ENCODE results near the gene ASCL1. TPM values are rescaled to one million over a fixed set of nuclear protein-coding genes. Genes with fewer than 3 reads are reported as not detected.

Gene ASCL1
- total and polyA plus RNA-seq, 10 of the 15 experiments (the other 5 are each of a cell fraction or from before 2014, with no cell fraction given): 10.6 to 61.1 (median 20.5) TPM

DNA sequence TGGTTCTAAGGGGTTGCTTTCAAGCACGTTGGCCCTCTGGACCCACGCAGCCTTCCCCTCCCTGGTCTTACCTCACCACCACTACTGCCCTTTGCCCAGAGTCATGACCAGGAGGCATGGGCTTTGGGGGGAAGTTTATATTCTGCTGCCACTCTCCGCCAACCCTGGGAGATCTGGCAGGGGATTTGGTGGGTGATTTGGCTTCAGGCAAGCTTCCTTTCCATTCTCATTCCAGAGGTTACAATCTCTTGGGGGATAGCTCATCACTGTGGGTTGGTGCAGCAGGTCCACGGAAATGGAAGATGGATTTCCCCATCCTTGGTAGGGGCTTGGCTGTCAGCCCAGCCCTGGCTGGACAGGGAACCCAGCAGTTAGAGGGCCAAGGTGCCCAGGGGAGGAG lies 46.7 kb upstream of the ASCL1 start:
- ChIA-PET POLR2A (no interaction called here), RAD21 (ENCODE audit: unreplicated experiment) (interaction anchor here (2.4 kb wide), 1 partner anchor 38 kb away, joined by 6 read pairs; no protein-coding TSS in a partner anchor), SMC1A (ENCODE audit: uncharacterized antibody, unreplicated experiment) (interaction anchor here (0.9 to 3.3 kb wide), 3 partner anchors 9 to 32 kb away, joined by 3 to 34 read pairs (median 5); no protein-coding TSS in a partner anchor), CTCF (interaction anchor here (1.0 kb wide), 1 partner anchor 27 kb away, joined by 3 read pairs; no protein-coding TSS in a partner anchor)
- ATAC-seq: no peak
- Histone ChIP-seq H3K4me2 (ENCODE audit: control insufficient read depth, insufficient read depth) (no peak overlapping the region), H3K27me3 (replicated peaks in 1 of 2; ENCODE audit: control insufficient read depth in 2 of 2, insufficient read depth in 2 of 2, low read length in 1 of 2) (no peaks in the 10 kb centered on the region), H3K9me3 (replicated peaks; ENCODE audit: control insufficient read depth, insufficient read depth, low read length) (no peaks in the 10 kb centered on the region), H3K9ac (ENCODE audit: control insufficient read depth, insufficient read depth, low read length) (no peak overlapping the region), H4K20me1 (ENCODE audit: control insufficient read depth, insufficient read depth) (no peaks in the 10 kb centered on the region), H3K4me3 (no peak overlapping the region), H2AFZ (ENCODE audit: control insufficient read depth, low read depth, low read length) (no peak overlapping the region), H3K27ac (ENCODE audit: control insufficient read depth, insufficient read depth) (no peak overlapping the region), H3K4me1 (ENCODE audit: control insufficient read depth, insufficient read depth, low read length) (no peaks in the 10 kb centered on the region), H3K79me2 (ENCODE audit: control insufficient read depth, insufficient read depth, low read length) (no peaks in the 10 kb centered on the region), H3K36me3 (ENCODE audit: control insufficient read depth in 2 of 2, insufficient read depth in 2 of 2, low read length in 1 of 2) (no peaks in the 10 kb centered on the region)
- in situ Hi-C loops (cut with MboI): no loop called here
- no peak for DNase-seq (ENCODE audit: low read depth, low spot score)
- no TSS peak for BruUV-seq (replicated peaks)
- intact Hi-C loops (cut with micrococcal nuclease; ENCODE audit: unreplicated experiment): no loop called here
- WGBS (ENCODE audit: insufficient coverage, insufficient replicate concordance, low lambda C conversion rate, missing lambda C conversion rate): 46% methylated on average over 4 of the region's 4 CpGs
- TF ChIP-seq NR2C2 (IDR thresholded peaks at IDR 0.05; ENCODE audit: borderline replicate concordance, control insufficient read depth, insufficient read length, low read depth): no peak
- no peak for TF ChIP-seq NFXL1 (IDR thresholded peaks at IDR 0.05; ENCODE audit: borderline replicate concordance)
- TF ChIP-seq, protein P1, sequence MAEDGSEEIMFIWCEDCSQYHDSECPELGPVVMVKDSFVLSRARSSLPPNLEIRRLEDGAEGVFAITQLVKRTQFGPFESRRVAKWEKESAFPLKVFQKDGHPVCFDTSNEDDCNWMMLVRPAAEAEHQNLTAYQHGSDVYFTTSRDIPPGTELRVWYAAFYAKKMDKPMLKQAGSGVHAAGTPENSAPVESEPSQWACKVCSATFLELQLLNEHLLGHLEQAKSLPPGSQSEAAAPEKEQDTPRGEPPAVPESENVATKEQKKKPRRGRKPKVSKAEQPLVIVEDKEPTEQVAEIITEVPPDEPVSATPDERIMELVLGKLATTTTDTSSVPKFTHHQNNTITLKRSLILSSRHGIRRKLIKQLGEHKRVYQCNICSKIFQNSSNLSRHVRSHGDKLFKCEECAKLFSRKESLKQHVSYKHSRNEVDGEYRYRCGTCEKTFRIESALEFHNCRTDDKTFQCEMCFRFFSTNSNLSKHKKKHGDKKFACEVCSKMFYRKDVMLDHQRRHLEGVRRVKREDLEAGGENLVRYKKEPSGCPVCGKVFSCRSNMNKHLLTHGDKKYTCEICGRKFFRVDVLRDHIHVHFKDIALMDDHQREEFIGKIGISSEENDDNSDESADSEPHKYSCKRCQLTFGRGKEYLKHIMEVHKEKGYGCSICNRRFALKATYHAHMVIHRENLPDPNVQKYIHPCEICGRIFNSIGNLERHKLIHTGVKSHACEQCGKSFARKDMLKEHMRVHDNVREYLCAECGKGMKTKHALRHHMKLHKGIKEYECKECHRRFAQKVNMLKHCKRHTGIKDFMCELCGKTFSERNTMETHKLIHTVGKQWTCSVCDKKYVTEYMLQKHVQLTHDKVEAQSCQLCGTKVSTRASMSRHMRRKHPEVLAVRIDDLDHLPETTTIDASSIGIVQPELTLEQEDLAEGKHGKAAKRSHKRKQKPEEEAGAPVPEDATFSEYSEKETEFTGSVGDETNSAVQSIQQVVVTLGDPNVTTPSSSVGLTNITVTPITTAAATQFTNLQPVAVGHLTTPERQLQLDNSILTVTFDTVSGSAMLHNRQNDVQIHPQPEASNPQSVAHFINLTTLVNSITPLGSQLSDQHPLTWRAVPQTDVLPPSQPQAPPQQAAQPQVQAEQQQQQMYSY (CRISPR knock-in tag; IDR thresholded peaks at IDR 0.05): no peak
- no peak for TF ChIP-seq ZNF384 (IDR thresholded peaks at IDR 0.05; ENCODE audit: borderline replicate concordance, low read depth, low read length)
- no peak for TF ChIP-seq ESRRA (IDR thresholded peaks at IDR 0.05; ENCODE audit: low read length)
- no peak for TF ChIP-seq TCF12 (IDR thresholded peaks at IDR 0.05; ENCODE audit: low read depth, low read length)
- FAIRE-seq: no peak
